Fibroblast of peridontal ligament (primary cell): Measurements from ENCODE around the gene IL1F10.
A peak's percentile ranks its signal among the peaks of the same experiment; 100 is the strongest.
"Not testable (repeated sequence)": the region's sequence is repeated elsewhere in the genome, so short reads cannot be mapped to it uniquely, and the experiment has no call there.

Experiments used
- DNase-seq: peaks from one replicate; pipeline ENCODE4 v3.0.0-alpha.2; 2010; ENCODE audit errors: extremely low read depth

IL1F10 gene

GRCh38 chr2:113081488-113082210, 13.9 kb downstream of the IL1F10 start:
- DNase-seq, result no peak

- DNase-seq, result no peak
Measured at GRCh38 chr2:113083296-113083695, 15.5 kb downstream of the IL1F10 start.

GRCh38 chr2:113084249-113085000, 16.7 kb downstream of the IL1F10 start:
- DNase-seq, result peak; percentile 9

- DNase-seq, result no peak
Measured at GRCh38 chr2:113085542-113085941, 17.8 kb downstream of the IL1F10 start.

- DNase-seq, result no peak
Measured at GRCh38 chr2:113088213-113088992, 20.6 kb downstream of the IL1F10 start.

GRCh38 chr2:113089916-113090315, 22.1 kb downstream of the IL1F10 start:
- DNase-seq, result no peak

GRCh38 chr2:113091231-113091896, 23.6 kb downstream of the IL1F10 start:
- DNase-seq, result no peak

GRCh38 chr2:113092864-113093612, 25.3 kb downstream of the IL1F10 start:
- DNase-seq, result no peak

GRCh38 chr2:113093613-113093977, 25.8 kb downstream of the IL1F10 start:
- DNase-seq, result no peak

- DNase-seq, result not testable (repeated sequence)
Measured at GRCh38 chr2:113096306-113096705, 28.5 kb downstream of the IL1F10 start.

GRCh38 chr2:113096842-113097618, 29.3 kb downstream of the IL1F10 start:
- DNase-seq, result not testable (repeated sequence)

- DNase-seq, result no peak
Measured at GRCh38 chr2:113098041-113098440, 30.3 kb downstream of the IL1F10 start.

- DNase-seq, result no peak
Measured at GRCh38 chr2:113098532-113098931, 30.8 kb downstream of the IL1F10 start.

GRCh38 chr2:113102133-113102532, 34.4 kb downstream of the IL1F10 start:
- no peak for DNase-seq

- DNase-seq, result no peak
Measured at GRCh38 chr2:113103277-113103676, 35.5 kb downstream of the IL1F10 start.

GRCh38 chr2:113104054-113104611, 36.4 kb downstream of the IL1F10 start:
- no peak for DNase-seq

- peak; percentile 23 for DNase-seq
Measured at GRCh38 chr2:113105047-113105785, 37.4 kb downstream of the IL1F10 start.

- DNase-seq, result no peak
Measured at GRCh38 chr2:113111121-113111520, 43.4 kb downstream of the IL1F10 start.

- no peak for DNase-seq
Measured at GRCh38 chr2:113111823-113112287, 44.1 kb downstream of the IL1F10 start.
